GM21526 (cell line): Measurements from ENCODE around the gene LRGUK.
"Not testable (repeated sequence)": the region's sequence is repeated elsewhere in the genome, so short reads cannot be mapped to it uniquely, and the experiment has no call there.

Experiments used
- ATAC-seq: cut with Tn5 transposase; IDR thresholded peaks from one replicate; pipeline ENCODE4 v1.9.1; 2021; ENCODE audit warnings: moderate library complexity; ENCODE audit not compliant: unreplicated experiment, low FRiP score

Gene LRGUK, protein sequence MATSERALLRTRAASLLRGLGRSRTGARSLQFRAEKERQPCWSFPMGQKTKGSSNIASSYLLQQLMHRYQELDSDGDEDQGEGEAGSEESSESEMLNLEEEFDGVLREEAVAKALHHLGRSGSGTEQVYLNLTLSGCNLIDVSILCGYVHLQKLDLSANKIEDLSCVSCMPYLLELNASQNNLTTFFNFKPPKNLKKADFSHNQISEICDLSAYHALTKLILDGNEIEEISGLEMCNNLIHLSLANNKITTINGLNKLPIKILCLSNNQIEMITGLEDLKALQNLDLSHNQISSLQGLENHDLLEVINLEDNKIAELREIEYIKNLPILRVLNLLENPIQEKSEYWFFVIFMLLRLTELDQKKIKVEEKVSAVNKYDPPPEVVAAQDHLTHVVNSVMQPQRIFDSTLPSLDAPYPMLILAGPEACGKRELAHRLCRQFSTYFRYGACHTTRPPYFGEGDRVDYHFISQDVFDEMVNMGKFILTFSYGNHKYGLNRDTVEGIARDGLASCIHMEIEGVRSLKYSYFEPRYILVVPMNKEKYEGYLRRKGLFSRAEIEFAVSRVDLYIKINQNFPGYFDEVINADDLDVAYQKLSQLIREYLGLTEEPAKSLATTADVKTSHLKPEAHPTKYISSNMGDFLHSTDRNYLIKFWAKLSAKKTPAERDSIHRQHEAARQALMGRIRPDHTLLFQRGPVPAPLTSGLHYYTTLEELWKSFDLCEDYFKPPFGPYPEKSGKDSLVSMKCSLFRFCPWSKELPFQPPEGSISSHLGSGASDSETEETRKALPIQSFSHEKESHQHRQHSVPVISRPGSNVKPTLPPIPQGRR

DNA sequence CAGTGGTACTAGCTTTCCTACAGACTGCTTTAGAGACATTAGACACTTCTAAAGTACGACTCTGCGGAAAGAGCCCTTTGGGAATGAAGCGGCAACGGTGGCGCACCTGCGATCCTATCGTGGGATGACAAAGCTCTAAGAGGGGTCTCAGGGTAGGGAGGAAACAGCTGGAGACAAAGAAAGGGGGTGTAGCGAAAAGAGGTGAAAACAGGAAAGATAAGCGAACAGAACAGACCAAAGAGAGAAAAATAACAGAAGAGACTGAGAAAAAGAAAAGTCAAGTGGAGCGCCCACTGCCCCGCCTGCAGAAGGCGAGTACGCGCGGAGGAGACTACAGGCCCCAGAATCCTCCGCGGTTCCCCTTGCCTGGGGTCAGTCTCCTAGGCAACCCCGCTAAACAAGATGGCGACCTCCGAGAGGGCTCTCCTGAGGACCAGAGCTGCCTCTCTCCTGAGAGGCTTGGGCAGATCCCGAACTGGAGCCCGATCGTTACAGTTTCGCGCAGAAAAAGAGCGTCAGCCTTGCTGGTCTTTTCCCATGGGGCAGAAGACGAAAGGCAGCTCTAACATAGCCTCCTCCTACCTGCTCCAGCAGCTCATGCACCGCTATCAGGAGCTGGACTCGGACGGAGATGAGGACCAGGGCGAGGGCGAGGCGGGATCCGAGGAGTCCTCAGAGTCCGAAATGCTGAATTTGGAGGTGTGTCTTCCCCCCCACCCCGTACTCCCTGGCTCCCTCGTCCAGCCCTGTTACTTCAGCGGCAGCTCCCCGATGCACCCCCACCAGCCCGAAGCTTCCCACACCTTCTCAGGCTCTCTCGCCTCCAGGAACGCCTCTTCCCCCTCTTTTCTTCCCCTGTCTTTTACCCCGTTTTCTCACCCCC lies at the start of gene LRGUK:
TSS of gene LRGUK (plus strand) at position 375 of the 883 bp plus-strand sequence. CDS start at position 403, 28 bp downstream.
- peak; percentile 100 for ATAC-seq

DNA sequence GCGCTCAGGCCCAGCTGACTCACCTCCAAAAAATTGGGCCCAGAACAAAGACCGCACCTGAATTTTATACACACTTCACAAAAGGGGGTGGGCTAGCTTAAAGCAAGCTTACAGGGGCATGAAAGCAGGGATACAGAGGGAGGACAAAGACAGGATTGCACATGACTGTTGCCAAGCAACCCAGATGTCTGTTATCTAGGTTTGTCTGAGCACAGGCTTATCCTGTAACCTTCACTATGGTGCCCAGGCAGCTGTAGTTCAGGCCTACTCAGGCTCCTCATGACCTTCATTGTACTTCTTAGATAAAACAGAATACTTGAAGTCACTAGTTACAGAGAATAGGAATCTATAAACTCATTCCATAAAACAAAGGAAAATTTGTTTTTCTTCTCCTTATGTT lies 49.6 kb upstream of the LRGUK start:
- ATAC-seq, result not testable (repeated sequence)

DNA sequence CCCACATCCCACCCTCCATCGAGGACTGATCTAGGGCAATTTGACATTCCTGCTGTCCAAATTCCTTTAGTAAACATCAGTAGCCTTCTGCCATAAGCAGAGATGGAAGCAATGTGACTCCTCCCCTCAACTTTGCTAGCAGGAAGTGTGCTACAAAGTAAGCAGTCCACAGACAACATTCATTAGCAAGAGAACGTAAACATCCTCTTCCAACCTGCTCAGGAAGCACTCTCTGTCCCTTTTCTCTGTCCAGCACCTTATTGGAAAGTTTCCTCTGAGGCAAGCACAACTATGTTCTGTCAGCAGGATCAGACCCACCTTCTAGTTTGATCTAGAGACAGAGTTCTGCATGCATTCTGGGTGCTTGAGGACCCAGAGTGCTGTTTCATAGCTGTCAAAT lies 48.1 kb upstream of the LRGUK start:
- no peak for ATAC-seq

DNA sequence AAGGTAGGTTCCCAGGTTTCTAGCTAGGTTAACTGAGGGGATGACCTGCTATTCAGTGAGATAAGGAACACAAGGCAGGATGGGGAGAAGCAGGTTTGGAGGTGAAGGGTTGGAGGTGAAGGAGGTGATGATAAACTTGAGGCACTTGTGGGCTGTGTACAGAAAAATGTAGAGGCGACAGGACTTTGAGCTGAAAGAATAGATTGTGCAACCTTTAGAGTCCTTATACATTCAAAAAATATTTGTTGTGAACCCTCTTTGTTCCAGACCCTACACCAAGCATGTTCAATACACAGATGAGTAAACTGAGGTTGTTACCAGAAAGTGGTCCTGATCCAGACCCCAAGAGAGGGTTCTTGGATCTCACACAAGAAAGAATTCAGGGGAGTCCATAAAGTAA lies 45.4 kb upstream of the LRGUK start:
- no peak for ATAC-seq

DNA sequence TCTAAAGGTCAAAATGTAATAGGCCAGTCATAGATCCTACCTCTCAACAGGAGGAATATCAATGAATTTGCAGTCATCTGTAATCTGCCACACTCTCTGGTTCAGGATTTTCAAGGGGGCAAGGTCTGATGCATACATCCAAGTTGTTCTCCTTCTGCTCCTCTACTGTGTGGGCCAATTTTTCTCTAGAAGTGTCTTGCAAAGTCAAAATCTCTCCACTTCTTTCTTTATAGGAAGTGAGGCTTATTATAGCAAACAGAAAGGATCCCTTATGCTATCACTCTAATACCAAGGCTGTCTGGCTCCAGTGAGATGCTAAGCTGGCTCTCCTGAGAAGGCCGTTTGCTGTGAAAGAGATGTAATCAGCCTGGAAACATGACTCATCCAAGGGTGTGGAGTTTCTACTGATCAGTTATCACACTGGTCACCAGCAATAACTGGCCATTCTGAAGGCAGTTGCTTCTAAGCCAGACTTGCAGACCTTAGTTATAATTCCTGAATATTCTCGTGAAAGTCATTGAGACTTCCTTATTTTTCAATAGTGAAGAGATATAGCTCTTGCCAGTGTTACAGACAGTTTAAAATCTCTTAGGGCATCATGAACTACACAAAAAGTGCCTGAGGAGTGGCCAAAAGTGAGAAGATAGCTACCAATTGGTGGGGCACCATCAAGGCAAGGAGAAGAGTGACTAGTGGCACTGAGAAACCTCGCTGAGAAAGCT lies 43.2 kb upstream of the LRGUK start:
- ATAC-seq, result no peak

DNA sequence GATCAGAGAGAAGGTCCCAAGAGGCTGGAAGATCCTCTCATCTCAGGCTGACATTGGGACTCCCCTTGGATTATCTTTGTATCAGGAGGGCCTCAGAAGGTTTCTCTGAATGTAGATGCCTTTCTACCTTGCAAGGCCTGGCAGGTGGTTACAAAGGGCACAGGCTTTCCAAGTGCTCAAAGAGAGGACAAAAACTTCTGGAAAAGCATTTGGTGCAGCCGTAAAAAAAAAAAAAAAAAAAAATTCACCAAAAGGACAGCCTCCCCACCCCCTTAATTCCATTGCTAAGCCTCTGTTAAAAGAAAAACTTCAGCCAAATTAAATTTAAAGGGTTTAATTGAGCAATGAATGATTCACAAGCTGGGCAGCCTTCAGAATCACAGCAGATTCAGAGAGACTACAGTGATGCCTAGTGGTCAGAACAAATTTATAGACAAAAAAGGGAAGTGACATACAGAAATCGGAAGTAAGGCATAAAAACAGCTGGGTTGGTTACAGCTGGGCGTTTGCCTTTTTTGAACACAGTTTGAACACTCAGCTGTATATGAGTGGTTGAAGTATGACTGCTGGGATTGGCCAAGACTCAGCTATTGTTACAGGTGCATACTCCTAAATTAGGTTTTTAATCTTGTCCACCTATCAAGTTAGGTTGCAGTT lies 42.5 kb upstream of the LRGUK start:
- ATAC-seq, result peak; percentile 52

DNA sequence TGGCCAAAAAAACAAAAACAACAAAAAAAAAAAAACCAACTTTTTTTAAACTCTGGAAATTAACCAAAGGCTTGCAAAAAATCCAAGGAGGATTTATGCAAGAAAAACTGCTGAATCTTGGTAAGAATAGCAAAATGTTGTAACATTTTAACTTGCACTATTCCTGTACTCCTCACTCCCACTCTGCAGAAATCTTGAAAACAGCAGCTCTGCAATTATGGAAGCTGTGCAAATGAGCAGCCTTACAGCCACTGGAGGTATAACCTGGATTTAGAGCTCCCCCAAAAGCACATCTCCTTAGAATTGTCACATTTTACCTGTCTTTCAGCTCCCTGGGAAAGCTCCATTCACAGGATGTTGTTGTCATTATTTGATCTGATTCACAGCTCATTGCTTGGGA lies 41.8 kb upstream of the LRGUK start:
- no peak for ATAC-seq

DNA sequence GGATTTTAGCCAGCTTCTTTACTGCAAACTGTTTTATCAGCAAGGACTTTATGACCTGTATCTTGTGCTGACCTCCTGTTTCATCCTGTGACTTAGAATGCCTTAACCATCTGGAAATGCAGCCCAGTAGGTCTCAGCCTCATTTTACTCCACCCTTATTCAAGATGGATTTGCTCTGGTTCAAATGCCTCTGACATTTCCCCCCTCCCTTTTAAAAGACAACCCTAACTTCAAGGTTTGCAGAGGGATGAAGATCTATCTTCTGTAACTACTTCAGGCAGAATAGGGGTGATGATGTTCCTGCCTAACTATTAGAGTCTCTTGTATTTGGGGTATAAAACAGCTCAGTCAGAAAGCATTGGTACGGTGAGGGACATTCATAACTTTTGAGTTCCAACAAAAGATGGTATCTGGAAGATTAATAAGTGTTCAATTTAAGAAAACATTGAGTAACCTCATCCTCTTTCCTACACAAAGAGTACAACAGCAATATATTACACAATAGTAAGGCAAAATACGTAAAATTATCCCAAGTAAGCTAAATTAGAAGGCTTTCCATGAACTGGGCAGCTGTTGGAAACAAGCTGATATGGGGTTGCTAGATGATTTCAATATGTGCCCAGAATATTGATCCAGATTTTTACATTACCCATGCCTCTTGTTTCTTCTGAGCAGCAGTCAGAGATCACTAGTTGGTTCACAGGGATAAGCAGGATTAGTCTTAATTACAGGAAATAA lies 40.0 kb upstream of the LRGUK start:
- ATAC-seq, result no peak

DNA sequence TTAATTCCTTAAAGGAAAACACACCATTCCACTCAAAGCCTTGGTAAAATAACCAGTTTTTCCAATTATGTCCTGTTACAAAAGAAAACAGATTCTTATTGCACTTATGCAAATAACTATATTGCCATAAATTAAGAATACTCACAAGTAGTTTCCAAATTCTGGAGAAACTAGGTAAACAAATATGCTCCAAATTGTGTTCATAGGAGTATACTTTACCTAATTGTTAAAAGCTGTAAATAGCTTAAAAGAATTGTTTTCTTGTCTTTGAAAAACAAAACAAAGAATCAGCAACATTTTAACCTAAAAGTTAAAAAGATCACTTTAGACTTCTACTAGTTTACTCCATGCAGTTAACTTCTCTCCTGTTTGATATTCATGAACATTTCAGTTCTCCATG lies 38.9 kb upstream of the LRGUK start:
- no peak for ATAC-seq

DNA sequence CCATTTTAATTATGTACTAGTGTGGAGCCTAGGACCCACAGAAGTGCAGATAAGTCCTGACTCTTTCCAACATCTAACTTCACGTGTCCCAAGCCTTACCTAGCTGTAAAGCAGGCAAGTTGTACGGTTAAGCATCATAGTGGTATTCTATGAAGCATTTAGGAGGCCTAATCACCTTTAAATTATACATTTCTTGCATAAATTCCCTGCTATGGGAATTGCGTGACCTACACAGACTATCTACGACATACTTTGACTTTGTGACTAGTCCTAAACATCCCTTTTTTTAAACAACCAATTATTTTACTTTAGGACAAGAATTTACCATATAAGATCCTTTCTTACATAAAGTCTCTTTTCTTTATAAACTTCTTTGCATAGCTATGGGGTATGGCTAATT lies 37.7 kb upstream of the LRGUK start:
- no peak for ATAC-seq

DNA sequence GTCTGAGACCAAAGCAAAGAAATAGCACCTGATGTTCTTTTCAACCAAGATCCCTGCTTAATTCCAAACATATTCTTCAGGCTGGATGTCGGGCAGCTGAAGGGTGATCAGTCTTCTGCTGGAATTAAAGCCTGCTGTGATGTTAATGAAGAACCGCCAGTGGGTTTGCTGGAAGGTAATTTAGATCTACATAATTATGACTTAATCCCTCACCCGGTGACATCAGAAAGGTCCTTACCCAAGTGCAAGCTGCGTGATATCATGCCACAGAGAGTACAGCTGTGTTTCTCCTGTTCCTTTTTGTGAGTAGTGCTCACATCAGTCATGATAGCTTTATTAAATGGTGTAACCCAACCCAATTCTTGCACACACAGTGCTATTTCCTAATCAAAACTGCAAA lies 29.1 kb upstream of the LRGUK start:
- no peak for ATAC-seq

DNA sequence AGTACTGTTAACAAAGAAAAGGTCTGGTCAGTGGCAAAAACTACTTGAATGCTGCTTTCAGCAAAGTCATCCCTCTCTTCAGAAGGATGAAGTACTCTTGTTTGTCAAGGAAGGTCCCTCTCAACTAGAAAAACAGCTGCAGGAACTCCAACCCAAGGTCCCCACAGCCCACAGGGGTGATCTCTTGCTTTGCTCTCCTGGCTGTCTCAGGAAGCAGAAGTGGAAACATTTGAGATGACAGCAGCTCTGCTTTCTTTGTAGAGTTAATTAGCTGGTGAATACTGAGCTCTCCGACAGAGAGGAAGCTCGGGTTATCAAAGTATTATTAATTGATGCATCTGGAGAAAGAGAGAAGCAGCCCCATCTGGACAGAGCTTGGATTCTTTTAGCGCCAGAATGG lies 25.4 kb upstream of the LRGUK start:
- no peak for ATAC-seq

DNA sequence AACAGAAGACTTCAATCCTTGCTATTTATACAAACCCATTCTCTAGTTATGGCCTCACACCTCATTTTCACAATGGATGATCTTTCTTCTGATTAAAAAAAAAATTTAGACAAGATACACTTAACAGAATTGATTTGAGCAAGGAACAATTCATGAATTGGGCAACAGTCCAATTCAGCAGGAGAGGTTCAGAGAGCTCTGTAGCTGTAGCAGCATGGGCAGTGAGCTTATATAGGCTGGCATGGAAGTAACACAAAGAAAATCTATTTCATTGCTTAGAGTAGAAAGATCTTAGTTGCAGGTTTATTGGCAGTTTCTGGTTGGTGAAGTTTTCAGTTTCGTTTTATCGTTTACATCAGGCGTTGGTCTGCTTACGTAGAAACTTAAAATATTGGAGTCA lies 23.0 kb upstream of the LRGUK start:
- ATAC-seq, result no peak

DNA sequence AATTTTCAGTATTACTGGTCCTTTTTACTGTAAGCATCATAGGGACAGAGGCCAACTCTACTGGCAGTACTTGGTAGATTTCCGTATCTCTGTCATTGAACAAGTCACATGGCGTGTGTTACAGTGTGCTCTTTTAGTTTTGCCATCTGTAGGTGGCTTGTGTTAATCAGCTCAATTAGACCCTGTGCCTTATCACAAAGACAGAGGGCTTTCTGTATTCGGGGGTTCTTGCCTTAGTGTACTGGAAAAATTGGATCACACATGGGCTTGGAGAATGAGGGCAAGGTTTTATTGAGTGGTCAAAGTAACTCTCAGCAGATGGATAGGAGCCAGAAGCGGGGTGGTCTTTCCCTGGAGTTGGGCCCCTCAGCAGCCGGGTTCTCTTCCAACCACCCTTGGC lies 21.3 kb upstream of the LRGUK start:
- ATAC-seq, result no peak

DNA sequence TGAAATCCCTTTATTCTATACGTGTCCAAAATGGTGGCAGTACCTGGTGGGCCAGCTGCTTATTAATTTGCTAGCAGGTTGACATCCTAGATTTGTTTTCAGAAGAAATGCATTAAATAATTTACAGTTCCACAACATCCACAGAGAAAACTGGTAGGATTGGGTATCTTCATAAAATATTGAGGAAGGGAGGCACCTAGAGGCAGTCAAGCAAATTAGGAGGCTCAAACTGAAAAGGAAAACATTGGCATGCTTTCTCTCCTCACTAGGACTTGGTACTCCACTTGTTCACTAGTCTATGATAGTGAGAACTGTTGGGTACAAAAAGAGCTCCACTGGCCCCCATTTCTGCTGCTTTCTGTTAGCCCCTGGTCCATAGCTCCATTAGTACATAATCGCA lies 18.3 kb upstream of the LRGUK start:
- no peak for ATAC-seq

DNA sequence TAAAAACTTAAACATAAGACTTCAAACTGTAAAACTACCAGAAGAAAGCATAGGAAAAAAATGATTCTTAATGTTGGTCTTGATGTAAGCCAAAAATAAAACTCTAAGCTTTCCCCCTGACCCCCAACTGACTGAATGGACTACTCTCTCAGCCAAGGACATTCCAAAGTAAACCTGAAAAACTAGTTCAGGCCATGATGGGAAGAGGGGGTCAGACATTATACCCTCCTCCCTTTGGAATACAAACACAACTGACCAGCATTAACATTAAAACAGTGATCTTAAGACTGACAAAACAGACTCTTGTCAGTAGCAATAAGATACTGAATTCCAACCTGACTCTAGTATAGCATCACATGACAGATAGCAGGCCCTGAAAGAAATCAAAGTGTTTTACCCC lies 13.5 kb upstream of the LRGUK start:
- ATAC-seq, result no peak

DNA sequence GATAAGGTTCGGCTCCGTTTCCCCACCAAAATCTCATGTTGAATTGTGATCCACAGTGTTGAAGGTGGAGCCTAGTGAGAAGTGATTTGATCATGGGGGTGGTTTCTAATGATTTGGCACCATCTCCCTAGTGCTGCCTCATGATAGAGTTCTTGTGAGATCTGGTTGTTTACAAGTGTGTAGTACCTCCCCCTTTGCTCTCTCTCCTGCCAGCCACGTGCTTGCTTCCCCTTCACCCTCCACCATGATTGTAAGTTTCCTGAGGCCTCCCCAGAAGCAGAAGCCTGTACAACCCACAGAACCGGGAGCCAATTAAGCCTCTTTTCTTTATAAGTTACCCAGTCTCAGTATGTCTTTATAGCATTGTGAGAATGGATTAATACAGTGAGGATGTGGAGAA lies 12.1 kb upstream of the LRGUK start:
- ATAC-seq, result no peak

DNA sequence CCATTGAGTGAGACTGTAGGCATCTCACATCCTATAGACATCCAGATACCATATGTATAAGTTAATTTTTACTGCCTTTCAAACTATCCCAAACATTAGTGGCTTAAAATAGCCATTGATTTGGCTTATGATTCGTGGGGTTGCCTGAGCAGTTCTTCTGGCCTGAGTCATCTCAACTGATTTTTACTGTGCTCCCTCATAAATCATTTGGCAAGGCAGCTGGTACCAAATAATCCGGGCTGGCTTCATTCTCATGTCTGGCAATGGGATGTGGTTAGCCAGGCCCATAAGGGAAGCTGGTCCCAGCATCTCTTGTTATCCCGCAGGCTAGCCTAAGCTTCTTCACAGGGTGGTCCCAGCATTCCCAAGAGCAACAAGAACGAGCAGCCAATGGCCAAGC lies 6.7 kb upstream of the LRGUK start:
- ATAC-seq, result no peak

DNA sequence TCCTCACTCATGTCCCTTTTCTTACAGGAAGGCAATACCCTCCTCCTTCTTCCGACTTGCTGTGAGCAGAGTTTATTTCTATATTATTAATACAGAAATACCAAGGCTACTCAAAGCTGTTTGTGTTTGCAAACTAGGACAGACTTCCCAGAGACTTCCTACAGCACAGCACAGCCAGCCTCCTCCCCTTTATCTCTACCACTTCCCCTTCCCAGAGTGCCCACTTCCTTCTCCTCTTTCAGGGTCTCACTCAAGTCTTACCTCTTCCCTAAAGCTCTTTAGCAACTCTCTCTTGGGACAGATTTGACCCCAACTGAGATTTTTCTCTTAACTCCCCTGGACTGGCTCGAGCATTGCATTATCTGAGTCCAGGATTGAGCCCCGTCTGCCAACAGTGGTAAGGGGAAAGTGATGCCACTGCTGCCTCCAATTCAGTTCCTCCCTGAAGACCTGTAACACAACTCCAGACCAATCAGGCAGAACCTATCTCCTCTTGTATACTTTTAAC lies 5.5 kb upstream of the LRGUK start:
- ATAC-seq, result no peak
